IMR-90 (cell line): ENCODE data around the gene CLEC20A. TPM values are rescaled to one million over a fixed set of nuclear protein-coding genes. Genes with fewer than 3 reads are reported as not detected.
A peak's percentile ranks its signal among the peaks of the same experiment; 100 is the strongest.

Experiments used
- ATAC-seq: fragments of 200-7000 bp; cut with Tn5 transposase; 2 replicates; pipeline ENCODE4 v1.9.1; 2020; ENCODE audit warnings: low read depth, mild to moderate bottlenecking, moderate library complexity
- BruUV-seq: library from RNA; stranded (reverse); fragments of 400-500 nt; replicated peaks from 2 replicates; lab custom pipeline; 2021; lab: Mats Ljungman, UMichigan
- CTCF ChIA-PET: fragments of 300-600 bp; formaldehyde crosslinking; extraction: SDS; loops from one replicate; lab custom pipeline; 2021; ENCODE audit warnings: antibody characterized with exemption; lab: Yijun Ruan, JAX
- POLR2A ChIA-PET: fragments of 300-600 bp; sonication (Branson Sonifier 250); formaldehyde crosslinking; loops from one replicate; lab custom pipeline; 2022; ENCODE audit warnings: antibody characterized with exemption; ENCODE audit not compliant: unreplicated experiment; lab: Charles Lee
- DNase-seq: peaks from one replicate; pipeline ENCODE4 v3.0.0; 2013
- H2AFZ ChIP-seq: replicated peaks from 2 replicates; pipeline ENCODE3; 2013; ENCODE audit warnings: low read length, mild to moderate bottlenecking; ENCODE audit not compliant: poor library complexity
- H2AK5ac ChIP-seq: 2 replicates; pipeline ENCODE4 v1.6.1; 2013; ENCODE audit warnings: low read depth, low read length, inconsistent platforms
- H2AK9ac ChIP-seq: replicated peaks from 2 replicates; pipeline ENCODE3; 2013; ENCODE audit warnings: mild to moderate bottlenecking, low read depth, low read length, moderate library complexity; ENCODE audit not compliant: poor library complexity
- H2BK120ac ChIP-seq: 2 replicates; pipeline ENCODE4 v1.6.1; 2013; ENCODE audit warnings: low read depth, low read length, inconsistent platforms
- H2BK15ac ChIP-seq: 3 replicates; pipeline ENCODE4 v1.6.1; 2013; ENCODE audit warnings: low read depth, low read length, inconsistent platforms
- H2BK20ac ChIP-seq: 2 replicates; pipeline ENCODE4 v1.6.1; 2013; ENCODE audit warnings: low read depth, mild to moderate bottlenecking, inconsistent platforms, low read length, moderate library complexity
- H2BK5ac ChIP-seq: 2 replicates; pipeline ENCODE4 v1.6.1; 2013; ENCODE audit warnings: mild to moderate bottlenecking, low read depth, low read length, inconsistent platforms; ENCODE audit not compliant: poor library complexity, severe bottlenecking
- H3K14ac ChIP-seq: replicated peaks from 2 replicates; pipeline ENCODE4 v1.6.1; 2013; ENCODE audit warnings: low read depth, low read length, inconsistent platforms
- H3K18ac ChIP-seq: 2 replicates; pipeline ENCODE4 v1.6.1; 2013; ENCODE audit warnings: low read depth, low read length, control low read depth
- H3K23ac ChIP-seq: 2 replicates; pipeline ENCODE4 v1.6.1; 2013; ENCODE audit warnings: low read depth, low read length, inconsistent platforms
- H3K27ac ChIP-seq: 2 replicates; pipeline ENCODE4 v1.5.1; 2013; ENCODE audit warnings: mild to moderate bottlenecking, control low read depth, low read length; ENCODE audit not compliant: insufficient read depth
- H3K27me3 ChIP-seq: 2 replicates; pipeline ENCODE4 v1.6.1; 2013; ENCODE audit warnings: low read length; ENCODE audit not compliant: control insufficient read depth, insufficient read depth
- H3K36me3 ChIP-seq: 2 replicates; pipeline ENCODE4 v1.6.1; 2013; ENCODE audit warnings: low read length, mixed read lengths; ENCODE audit not compliant: control insufficient read depth, insufficient read depth
- H3K4ac ChIP-seq: 2 replicates; pipeline ENCODE4 v1.6.1; 2013; ENCODE audit warnings: low read depth, low read length, inconsistent platforms
- H3K4me1 ChIP-seq: 2 replicates; pipeline ENCODE4 v1.6.1; 2013; ENCODE audit warnings: low read length, mixed read lengths; ENCODE audit not compliant: control insufficient read depth, insufficient read depth
- H3K4me2 ChIP-seq: 2 replicates; pipeline ENCODE4 v1.6.1; 2013; ENCODE audit warnings: low read depth, mild to moderate bottlenecking, control low read depth, low read length, moderate library complexity
- H3K4me3 ChIP-seq: 2 replicates; pipeline ENCODE4 v1.5.1; 2013; ENCODE audit warnings: low read depth, mild to moderate bottlenecking, control low read depth, low read length, moderate library complexity; ENCODE audit not compliant: insufficient read depth
- H3K56ac ChIP-seq: 2 replicates; pipeline ENCODE4 v1.6.1; 2013; ENCODE audit warnings: low read length, inconsistent platforms; ENCODE audit not compliant: insufficient read depth; ENCODE audit errors: extremely low read depth
- H3K79me1 ChIP-seq, 2 experiments: 2 replicates each; pipeline ENCODE4 v1.6.1; 2013; ENCODE audit warnings: low read length in 2 of 2, inconsistent platforms in 1 of 2, low read depth in 1 of 2
- H3K9ac ChIP-seq: 2 replicates; pipeline ENCODE4 v1.6.1; 2013; ENCODE audit warnings: low read depth, low read length, control low read depth
- H3K9me1 ChIP-seq: 2 replicates; pipeline ENCODE4 v1.6.1; 2013; ENCODE audit warnings: low read length, inconsistent platforms; ENCODE audit not compliant: insufficient read depth
- H3K9me3 ChIP-seq: 2 replicates; pipeline ENCODE4 v1.6.1; 2013; ENCODE audit warnings: low read length; ENCODE audit not compliant: control insufficient read depth, insufficient read depth
- H4K20me1 ChIP-seq: 2 replicates; pipeline ENCODE4 v1.6.1; 2013; ENCODE audit warnings: low read length, inconsistent platforms; ENCODE audit not compliant: insufficient read depth
- H4K5ac ChIP-seq: 2 replicates; pipeline ENCODE4 v1.6.1; 2013; ENCODE audit warnings: mild to moderate bottlenecking, low read depth, low read length, control low read depth
- H4K8ac ChIP-seq, 2 experiments: 2 replicates each; pipeline ENCODE4 v1.6.1; 2013; ENCODE audit warnings: low read depth in 2 of 2, low read length in 2 of 2, control low read depth in 1 of 2, inconsistent platforms in 1 of 2
- H4K91ac ChIP-seq: 2 replicates; pipeline ENCODE4 v1.6.1; 2013; ENCODE audit warnings: low read depth, low read length, inconsistent platforms; ENCODE audit not compliant: insufficient read depth
- FOS ChIP-seq: fragments of 150-350 bp; IDR thresholded peaks from 2 replicates; pipeline ENCODE4 v1.6.1; 2016; ENCODE audit warnings: low read depth, low read length
- MAFK ChIP-seq: IDR thresholded peaks from 2 replicates; pipeline ENCODE4 v1.6.1; 2012; ENCODE audit warnings: low read depth, low read length, improper control_type of control experiment
- MAZ ChIP-seq: IDR thresholded peaks from 2 replicates; pipeline ENCODE4 v1.6.1; 2012; ENCODE audit warnings: low read depth, mild to moderate bottlenecking, low read length, improper control_type of control experiment, moderate library complexity, borderline replicate concordance
- WGBS, 2 experiments: methylation state at CpG; one replicate each; pipeline versions ENCODE4 v1.1.5 to v1.1.7; 2013; ENCODE audit warnings: missing lambda C conversion rate in 2 of 2; ENCODE audit not compliant: insufficient read length in 1 of 2; ENCODE audit errors: extremely low coverage in 2 of 2; 5-methylcytosine and 5-hydroxymethylcytosine counted together
- dilution Hi-C: fragments of 300-500 bp; cut with HindIII; formaldehyde crosslinking; loops from one replicate; pipeline ENCODE4 v1.14.3; 2018; ENCODE audit warnings: low sequenced_read_pairs; ENCODE audit not compliant: unreplicated experiment
- in situ Hi-C: fragments of 300-500 bp; cut with MboI; formaldehyde crosslinking; loops from 3 replicates; pipeline ENCODE4 v1.14.3; 2019; ENCODE audit warnings: low sequenced_read_pairs, inconsistent platforms, mixed read lengths
- intact Hi-C: fragments of 100-400 bp; cut with micrococcal nuclease; formaldehyde crosslinking; loops from 2 replicates; pipeline ENCODE4 v1.10.0; 2022
- polyA plus RNA-seq, 3 experiments: library from polyadenylated mRNA; depleted of rRNA; stranded (reverse); fragments of >200 nt; gene quantifications; 2 replicates each; pipeline ENCODE4 v1.2.3, GENCODE V29; 2012; ENCODE audit warnings: low replicate concordance in 1 of 3
- total RNA-seq: library from RNA; depleted of rRNA; stranded (reverse); fragments of >200 nt; gene quantifications from 2 replicates; pipeline ENCODE4 v1.2.3, GENCODE V29; 2012

Gene CLEC20A
- total and polyA plus RNA-seq, 2 of the 4 experiments (the other 2 are of a cell fraction): not detected

- dilution Hi-C loops: no loop called here
- Histone ChIP-seq H4K20me1 (no peaks in the 10 kb centered on the region), H3K27ac (no peak overlapping the region), H2BK15ac (no peak overlapping the region), H3K18ac (0 out of 2 replicates have a peak overlapping the region, but pooled peaks have one; percentile 8), H3K4me1 (peaks cover 4% of the 10 kb centered on the region), H2AFZ (no peak overlapping the region), H3K9me3 (no peaks in the 10 kb centered on the region), H4K8ac (peak overlapping the region in 1 of 2 experiments; percentile 11; a peak in 1 of 4 replicates), H3K36me3 (0 out of 2 replicates have a peak, but pooled peaks cover 2% of the 10 kb centered on the region), H3K4me3 (no peak overlapping the region), H3K9me1 (peaks cover 4% of the 10 kb centered on the region; the same call in 1 of the 2 replicates), H3K4ac (no peak overlapping the region), H3K4me2 (peak overlapping the region; percentile 65; the same call in 1 of the 2 replicates), H4K5ac (no peak overlapping the region), H3K14ac (no peak overlapping the region), H3K27me3 (no peaks in the 10 kb centered on the region), H2BK120ac (peak overlapping the region; percentile 30; the same call in 1 of the 2 replicates), H2AK9ac (no peak overlapping the region), H3K56ac (peak overlapping the region; percentile 18; the same call in 1 of the 2 replicates), H2AK5ac (no peak overlapping the region), H4K91ac (no peak overlapping the region), H3K79me1 (peaks cover 0 to 5% of the 10 kb centered on the region in 2 experiments; a peak in 1 of 4 replicates), H3K9ac (no peak overlapping the region), H3K23ac (peak overlapping the region; percentile 18; the same call in 1 of the 2 replicates), H2BK20ac (peak overlapping the region; percentile 1; the same call in 1 of the 2 replicates), H2BK5ac (peak overlapping the region; percentile 93)
- BruUV-seq: no TSS peak
- intact Hi-C loops: loop anchor here (5.0 kb wide), 1 partner anchor 34 kb away; no protein-coding TSS in a partner anchor
- peak; percentile 87 for TF ChIP-seq MAFK
- TF ChIP-seq MAZ: no peak
- no peak for TF ChIP-seq FOS
- ATAC-seq (peak; percentile 94), DNase-seq (peak; percentile 80)
- POLR2A ChIA-PET: no interaction called here
- WGBS, 2 experiments: no CpG with 5 or more reads among the region's 3 CpGs
- CTCF ChIA-PET: interaction anchor here (0.8 kb wide), 1 partner anchor 151 kb away, joined by 3 read pairs; no protein-coding TSS in a partner anchor
- in situ Hi-C loops: no loop called here
These were observed 45.2 kb downstream of the CLEC20A start for GRCh38 chr1:178451529-178451928.
